Aorta (tissue), 5 donors: ENCODE data around the gene PARD3. TPM values are rescaled to one million over a fixed set of nuclear protein-coding genes. Genes with fewer than 3 reads are reported as not detected.

Source experiments
- ATAC-seq: fragments of 200-7000 bp; cut with Tn5 transposase; one replicate; pipeline ENCODE4 v1.9.1; 2022; ENCODE audit warnings: moderate library complexity; ENCODE audit not compliant: low FRiP score
- DNase-seq, 2 donors: peaks; one replicate each; pipeline ENCODE4 v3.0.0-alpha.2; 2020
- H3K27ac ChIP-seq, 2 donors: one replicate each; pipeline ENCODE4 v1.5.1; 2013; ENCODE audit warnings: low read length in 2 of 2, mild to moderate bottlenecking in 2 of 2, moderate library complexity in 2 of 2, control low read depth in 1 of 2, inconsistent platforms in 1 of 2, low read depth in 1 of 2
- H3K27me3 ChIP-seq, 2 donors: one replicate each; pipeline ENCODE4 v1.6.1; 2013; ENCODE audit warnings: control low read depth in 1 of 2, low read length in 1 of 2, mild to moderate bottlenecking in 1 of 2, moderate library complexity in 1 of 2; ENCODE audit not compliant: insufficient read depth in 2 of 2, control insufficient read depth in 1 of 2
- H3K36me3 ChIP-seq, 2 donors: one replicate each; pipeline ENCODE4 v1.6.1; 2013; ENCODE audit warnings: control low read depth in 1 of 2, low read length in 1 of 2, mild to moderate bottlenecking in 1 of 2; ENCODE audit not compliant: insufficient read depth in 2 of 2, control insufficient read depth in 1 of 2
- H3K4me1 ChIP-seq, 2 donors: one replicate each; pipeline ENCODE4 v1.6.1; 2013; ENCODE audit warnings: low read length in 2 of 2, control low read depth in 1 of 2, mild to moderate bottlenecking in 1 of 2, moderate library complexity in 1 of 2; ENCODE audit not compliant: insufficient read depth in 2 of 2, control insufficient read depth in 1 of 2
- H3K4me3 ChIP-seq, 2 donors: one replicate each; pipeline ENCODE4 v1.5.1; 2013; ENCODE audit warnings: low read length in 2 of 2, control low read depth in 1 of 2, mild to moderate bottlenecking in 1 of 2
- H3K9me3 ChIP-seq: one replicate; pipeline ENCODE4 v1.6.1; 2013; ENCODE audit warnings: mild to moderate bottlenecking, low read length; ENCODE audit not compliant: control insufficient read depth
- WGBS, 2 donors: extraction: QIAGEN DNeasy Blood & Tissue Kit; methylation state at CpG; one replicate each; pipeline ENCODE4 v1.1.7; 2013; 5-methylcytosine and 5-hydroxymethylcytosine counted together
- intact Hi-C, 2 donors: fragments of 100-400 bp; cut with DNase I; formaldehyde crosslinking; loops; one replicate each; pipeline versions ENCODE4 v1.14.2 to v1.15.0; 2022
- polyA plus RNA-seq, 2 donors: library from polyadenylated mRNA; stranded (reverse); fragments of 200-250 nt; gene quantifications; one replicate each; pipeline ENCODE4 v1.2.3, GENCODE V29; 2013
- total RNA-seq, 2 donors: library from RNA; stranded (reverse); fragmentation: NEBNext Ultra II Directional; extraction: Animal tissue kit (Norgen Biotek cat#: 25700); gene quantifications; one replicate each; pipeline ENCODE4 v1.2.1, GENCODE V29; 2021
- donor health status: healthy with polysubstance abuse.
- donor health status: Bipolar disorder and iron deficiency.
- donor health status: DM: no; HTN: no; CAD: no.
- donor health status: DM: no; HTN: no; CAD: no.
- donor health status: DM: yes; HTN: yes; CAD: no.

Gene PARD3
- total and polyA plus RNA-seq, 4 donors = 6.4 to 33.0 (median 28.7) TPM

DNA sequence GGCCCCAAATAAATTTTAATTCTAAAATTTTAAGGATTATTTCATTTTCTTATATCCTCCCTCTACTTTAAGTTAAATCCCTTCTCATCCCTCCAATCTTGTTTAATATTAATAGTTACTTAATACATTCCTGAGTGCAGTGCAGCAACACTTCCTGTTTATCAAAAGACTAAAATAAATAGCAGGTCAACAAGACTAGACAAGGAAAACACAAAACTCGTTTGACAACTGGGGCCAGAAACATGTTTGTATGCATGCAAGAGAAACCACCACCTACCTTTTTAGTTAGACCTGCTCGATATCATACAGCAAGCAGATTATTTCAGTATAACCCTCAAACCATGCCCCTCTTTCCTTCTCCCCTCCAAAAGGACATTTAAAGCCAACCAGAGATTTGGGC is 95.8 kb downstream of the PARD3 start:
- WGBS, 2 donors = 69 to 75% methylated on average over 2 of the region's 2 CpGs
- DNase-seq = no peak
- H3K4me1 ChIP-seq = no peaks in the 10 kb centered on the region

DNA sequence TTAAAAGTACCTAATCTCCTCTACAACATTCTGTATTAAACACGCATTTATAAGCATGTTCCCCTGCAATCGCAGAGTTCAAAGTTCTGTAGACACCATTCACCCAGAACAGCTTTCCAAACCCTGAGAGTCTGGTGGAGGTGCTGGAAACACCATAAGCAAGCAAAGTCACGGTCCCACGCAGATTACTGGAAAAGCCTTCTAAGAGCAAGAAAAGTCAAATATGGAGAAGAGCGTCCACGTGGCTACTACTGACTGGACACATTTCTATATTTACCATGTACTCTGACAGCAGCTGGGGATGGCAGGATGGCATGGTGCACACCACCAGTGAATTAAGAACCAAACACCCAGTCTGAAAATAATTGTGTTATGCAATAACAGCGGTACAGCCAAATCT is 97.7 kb downstream of the PARD3 start:
- Histone ChIP-seq H3K36me3 (no peaks in the 10 kb centered on the region), H3K27ac (no peak overlapping the region), H3K9me3 (no peaks in the 10 kb centered on the region), H3K4me1 (no peaks in the 10 kb centered on the region), H3K4me3 (no peak overlapping the region), H3K27me3 (no peaks in the 10 kb centered on the region)
- ATAC-seq = no peak
- no peak for DNase-seq
- 95% methylated on average over 7 of the region's 7 CpGs for WGBS, 2 donors
- intact Hi-C loops = no loop called here

More for the DNA sequence above, 95.8 kb downstream of the PARD3 start:
- Histone ChIP-seq H3K36me3 (no peaks in the 10 kb centered on the region), H3K27ac (no peak overlapping the region), H3K4me3 (no peak overlapping the region), H3K9me3 (no peaks in the 10 kb centered on the region), H3K27me3 (no peaks in the 10 kb centered on the region)
- ATAC-seq = no peak
- intact Hi-C loops = no loop called here

DNA sequence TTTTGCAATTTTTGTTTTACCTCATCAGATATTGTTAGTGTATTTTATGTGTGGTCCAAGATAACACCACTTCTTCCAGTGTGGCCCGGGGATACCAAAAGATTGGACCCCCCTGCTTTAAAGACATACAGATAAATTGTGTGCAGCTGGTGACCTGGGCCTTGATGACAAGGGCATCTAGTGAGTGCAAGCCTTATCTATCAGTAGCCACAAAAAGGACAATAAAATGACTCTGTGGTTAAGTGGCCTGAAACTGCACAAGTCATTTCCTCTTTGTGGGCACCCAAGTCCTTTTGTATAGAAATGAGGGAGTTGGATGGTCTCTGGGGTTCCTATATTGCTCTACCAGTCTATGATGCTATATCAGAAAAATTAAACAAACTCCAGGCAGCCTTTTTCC is 98.1 kb downstream of the PARD3 start:
- Histone ChIP-seq H3K4me3 (no peak overlapping the region), H3K4me1 (no peaks in the 10 kb centered on the region), H3K36me3 (no peaks in the 10 kb centered on the region), H3K27me3 (no peaks in the 10 kb centered on the region), H3K9me3 (no peaks in the 10 kb centered on the region), H3K27ac (no peak overlapping the region)
- no peak for ATAC-seq
- DNase-seq = no peak
- 39 to 73% methylated on average over 1 of the region's 1 CpG for WGBS, 2 donors
- intact Hi-C loops = no loop called here

DNA sequence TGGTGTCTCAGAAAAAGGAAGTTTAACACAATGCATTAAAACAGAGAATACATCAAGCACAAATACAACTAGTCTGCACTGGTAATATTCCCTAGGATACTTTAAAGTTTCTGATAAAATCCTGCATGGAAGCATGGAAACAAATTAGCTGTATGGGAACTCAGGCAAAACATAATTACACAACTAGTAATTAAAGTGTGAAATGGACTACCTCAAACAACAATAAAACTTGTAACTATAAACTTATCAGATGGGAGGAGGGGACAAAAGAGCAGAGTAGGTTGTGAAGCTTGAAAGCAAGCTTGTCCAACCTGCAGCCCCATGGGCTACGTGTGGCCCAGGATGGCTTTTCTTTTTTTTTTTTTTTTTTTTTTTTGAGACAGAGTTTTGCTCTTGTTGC is 98.9 kb downstream of the PARD3 start:
- H3K27me3 ChIP-seq = no peaks in the 10 kb centered on the region
- peaks cover 0 to 3% of the 10 kb centered on the region in 2 donors for H3K4me1 ChIP-seq
- H3K36me3 ChIP-seq = no peaks in the 10 kb centered on the region
- no peaks in the 10 kb centered on the region for H3K9me3 ChIP-seq
- H3K4me3 ChIP-seq = no peak overlapping the region
- no peak overlapping the region for H3K27ac ChIP-seq
- DNase-seq (no peak), ATAC-seq (no peak)
- WGBS, 2 donors = 80 to 85% methylated on average over 1 of the region's 1 CpG
- intact Hi-C loops = no loop called here

DNA sequence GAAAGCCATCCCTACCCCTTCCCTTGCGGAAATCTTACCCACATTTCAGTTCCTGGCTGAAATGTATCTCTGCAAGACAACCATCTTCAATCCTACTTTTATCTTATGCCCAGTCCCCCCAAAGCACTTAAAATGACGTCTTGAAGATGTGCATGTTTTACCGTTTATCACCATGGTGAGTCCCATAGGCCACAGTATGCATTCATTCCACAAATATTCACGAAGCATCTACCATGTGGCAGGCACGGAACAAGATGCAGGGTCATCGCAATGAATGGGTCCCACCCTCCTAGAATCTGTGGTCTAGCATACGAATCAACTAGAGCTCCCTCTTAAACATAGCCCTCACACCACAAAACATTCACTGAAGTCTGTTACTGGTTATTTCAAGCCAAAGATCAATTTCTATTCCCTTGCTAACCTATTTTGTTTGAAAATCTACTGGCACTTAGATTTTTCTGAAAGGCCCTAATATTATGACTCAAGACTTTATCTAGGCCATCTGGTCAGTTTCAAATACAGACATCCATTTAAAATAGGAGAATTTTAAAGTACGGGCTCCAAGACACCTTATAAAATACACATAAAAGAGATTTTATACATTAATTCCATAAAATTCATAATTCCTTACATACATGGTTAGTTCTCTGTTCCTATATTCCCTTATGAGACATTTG is 99.4 kb downstream of the PARD3 start:
- no peak for ATAC-seq
- no peaks in the 10 kb centered on the region for H3K9me3 ChIP-seq
- no peaks in the 10 kb centered on the region for H3K27me3 ChIP-seq
- H3K27ac ChIP-seq = no peak overlapping the region
- no peak for DNase-seq
- intact Hi-C loops = no loop called here
- H3K36me3 ChIP-seq = no peaks in the 10 kb centered on the region
- no peak overlapping the region for H3K4me3 ChIP-seq
- 92 to 96% methylated on average over 8 of the region's 8 CpGs for WGBS, 2 donors
- peaks cover 0 to 5% of the 10 kb centered on the region in 2 donors for H3K4me1 ChIP-seq

DNA sequence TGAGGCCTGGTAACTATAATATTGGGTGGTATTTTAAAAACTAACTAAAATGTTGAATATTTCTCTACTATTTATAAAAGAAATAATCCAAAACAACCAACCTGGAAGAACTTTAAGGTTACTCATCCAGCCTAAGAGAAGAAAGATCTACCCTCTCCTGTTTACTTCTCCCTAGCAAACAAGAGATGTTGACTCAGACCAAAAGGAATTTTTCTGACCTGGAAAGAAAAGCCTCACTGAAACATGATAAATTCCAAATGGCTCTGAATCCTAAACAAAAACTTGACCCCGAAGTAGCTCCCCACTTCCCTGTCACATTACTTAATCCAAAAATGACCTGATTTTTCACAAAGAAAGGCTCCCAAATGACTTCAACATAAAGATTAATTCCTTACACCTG is 101.2 kb downstream of the PARD3 start:
- H3K4me1 ChIP-seq = peaks cover 0 to 7% of the 10 kb centered on the region in 2 donors
- intact Hi-C loops = no loop called here
- H3K27ac ChIP-seq = no peak overlapping the region
- no peaks in the 10 kb centered on the region for H3K36me3 ChIP-seq
- no peak overlapping the region for H3K4me3 ChIP-seq
- DNase-seq (no peak), ATAC-seq (no peak)
- no peaks in the 10 kb centered on the region for H3K9me3 ChIP-seq
- 78 to 79% methylated on average over 1 of the region's 1 CpG for WGBS, 2 donors
- no peaks in the 10 kb centered on the region for H3K27me3 ChIP-seq

DNA sequence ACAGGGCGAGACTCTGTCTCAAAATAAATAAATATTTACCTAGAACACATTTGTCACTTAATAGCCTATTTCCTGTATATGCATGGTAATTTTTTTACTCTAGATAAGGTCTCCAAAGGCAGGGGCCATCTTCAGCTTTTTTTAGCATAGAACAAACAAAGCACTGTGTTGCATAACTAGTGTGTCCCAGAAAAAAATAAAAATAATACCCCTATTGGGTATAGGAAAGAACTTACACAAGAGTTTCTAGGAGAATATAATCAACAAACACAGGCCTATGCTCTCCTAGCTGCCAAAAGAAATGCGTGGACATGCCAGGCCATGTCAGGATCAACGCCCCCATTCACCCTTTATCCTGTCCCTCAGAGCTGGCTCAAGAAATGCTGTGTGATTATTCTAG is 103.6 kb downstream of the PARD3 start:
- no peaks in the 10 kb centered on the region for H3K36me3 ChIP-seq
- ATAC-seq (peak; percentile 66), DNase-seq (no peak)
- no peak overlapping the region for H3K4me3 ChIP-seq
- H3K27ac ChIP-seq = no peak overlapping the region
- peaks cover 0 to 7% of the 10 kb centered on the region in 2 donors for H3K4me1 ChIP-seq
- intact Hi-C loops = no loop called here
- no peaks in the 10 kb centered on the region for H3K27me3 ChIP-seq
- no peaks in the 10 kb centered on the region for H3K9me3 ChIP-seq
- 56 to 59% methylated on average over 3 of the region's 3 CpGs for WGBS, 2 donors

DNA sequence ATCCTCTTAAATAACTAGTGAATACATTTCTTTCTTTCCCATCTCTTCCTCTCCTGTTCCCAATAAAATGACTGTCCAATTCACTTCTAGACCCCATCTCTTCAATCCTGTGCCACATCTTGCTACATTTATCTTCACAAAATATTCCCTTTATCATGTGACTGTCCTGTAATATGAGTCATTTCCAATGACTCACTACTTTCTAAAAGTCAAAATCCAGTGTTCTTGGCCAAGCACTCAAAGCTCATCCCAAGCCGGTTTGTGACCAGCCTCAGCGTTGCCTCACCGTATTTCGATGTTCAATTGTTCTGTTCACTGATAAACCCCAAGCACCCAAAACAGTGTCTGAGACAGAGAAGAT is 104.7 kb downstream of the PARD3 start:
- WGBS, 2 donors = 56 to 73% methylated on average over 4 of the region's 4 CpGs
- H3K4me1 ChIP-seq = peaks cover 0 to 9% of the 10 kb centered on the region in 2 donors

DNA sequence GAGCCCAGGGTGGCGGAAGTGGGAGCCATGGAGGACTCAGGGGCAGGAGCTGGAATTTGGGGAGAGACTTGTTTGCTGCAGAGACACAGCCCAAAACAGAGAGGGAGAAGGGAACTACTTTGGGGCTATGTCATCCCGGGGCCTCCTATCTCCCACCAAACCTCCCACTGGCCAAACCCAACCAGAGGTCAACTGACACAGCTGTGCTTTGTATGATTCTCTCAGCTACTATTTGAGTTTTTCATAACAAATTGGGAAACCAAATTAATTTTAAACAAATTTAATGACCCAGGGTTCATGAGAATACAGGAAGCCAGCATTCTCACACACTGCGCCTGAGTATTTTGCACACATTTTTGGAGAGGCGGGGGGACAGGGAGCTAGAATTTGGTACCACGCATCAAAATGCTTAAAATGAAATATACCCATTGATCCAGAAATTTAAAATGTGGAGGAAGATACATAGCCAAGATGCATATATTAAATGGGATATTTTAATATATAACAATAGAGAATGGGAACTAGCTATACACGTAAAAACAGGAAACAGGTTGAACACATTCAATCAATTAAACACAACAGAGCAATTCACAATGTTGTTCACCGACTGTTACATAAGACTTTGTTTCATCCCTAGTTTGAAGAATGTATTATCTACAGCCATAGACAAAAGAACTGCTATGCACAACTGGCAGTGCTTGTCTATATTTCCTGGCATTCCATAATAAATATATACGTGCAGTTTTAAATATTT is 105.3 kb downstream of the PARD3 start:
- Histone ChIP-seq H3K4me1 (peaks cover 0 to 9% of the 10 kb centered on the region in 2 donors), H3K27me3 (no peaks in the 10 kb centered on the region), H3K27ac (no peak overlapping the region), H3K4me3 (no peak overlapping the region), H3K9me3 (no peaks in the 10 kb centered on the region), H3K36me3 (no peaks in the 10 kb centered on the region)
- ATAC-seq = no peak
- intact Hi-C loops = loop anchor here in 1 of 2 donors (10.0 kb wide), 1 partner anchor 105 kb away; the partner anchor contains the start of gene PARD3
- no peak for DNase-seq
- 83 to 89% methylated on average over 8 of the region's 8 CpGs for WGBS, 2 donors

More for the DNA sequence above, 104.7 kb downstream of the PARD3 start:
- DNase-seq = no peak
- peak; percentile 68 for ATAC-seq
- intact Hi-C loops = no loop called here
- H3K4me3 ChIP-seq = no peak overlapping the region
- no peaks in the 10 kb centered on the region for H3K36me3 ChIP-seq
- H3K27me3 ChIP-seq = no peaks in the 10 kb centered on the region
- H3K9me3 ChIP-seq = no peaks in the 10 kb centered on the region
- H3K27ac ChIP-seq = no peak overlapping the region
